Measurements from ENCODE around the gene CAPN13. TPM values are rescaled to one million over a fixed set of nuclear protein-coding genes. Genes with fewer than 3 reads are reported as not detected.

CAPN13 gene
- total RNA-seq, 1 donor: not detected

DNA sequence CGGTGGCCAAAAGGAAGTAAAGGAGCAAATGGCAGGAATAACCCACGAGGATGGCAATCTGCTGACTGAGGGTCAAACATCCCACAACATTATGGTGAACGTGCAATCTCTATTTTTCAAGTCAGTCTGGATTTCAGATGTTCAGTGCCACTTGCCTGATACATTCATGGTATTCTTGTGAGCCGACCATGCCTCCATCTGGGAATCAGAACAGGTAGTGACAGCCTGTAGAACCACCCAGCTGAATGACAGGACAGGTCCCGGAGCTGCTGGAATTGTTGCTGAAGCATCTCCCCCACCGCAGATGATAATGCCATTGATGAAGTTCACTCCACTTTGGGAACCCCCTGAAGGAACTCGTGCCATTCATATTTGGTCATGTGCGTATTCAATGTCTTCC, 123.2 kb downstream of the CAPN13 start:
- Histone ChIP-seq H3K27ac (ENCODE audit: low read depth, low read length) (no peak overlapping the region), H3K4me3 (ENCODE audit: insufficient read depth, low read length) (no peak overlapping the region), H3K27me3 (ENCODE audit: insufficient read depth, low read length) (no peaks in the 10 kb centered on the region), H2AFZ (ENCODE audit: low read length) (no peak overlapping the region), H3K4me1 (ENCODE audit: insufficient read depth, low read length) (no peaks in the 10 kb centered on the region), H3K79me2 (ENCODE audit: insufficient read depth, low read length) (no peaks in the 10 kb centered on the region), H3K36me3 (ENCODE audit: insufficient read depth, low read length) (no peaks in the 10 kb centered on the region), H4K20me1 (ENCODE audit: insufficient read depth, low read length) (no peaks in the 10 kb centered on the region), H3K4me2 (ENCODE audit: insufficient read depth, low read length) (no peak overlapping the region), H3K9me3 (ENCODE audit: low read depth, low read length) (no peaks in the 10 kb centered on the region)
- DNase-seq (ENCODE audit: insufficient read length, low spot score, missing footprints): no peak
- TF ChIP-seq, protein P1, sequence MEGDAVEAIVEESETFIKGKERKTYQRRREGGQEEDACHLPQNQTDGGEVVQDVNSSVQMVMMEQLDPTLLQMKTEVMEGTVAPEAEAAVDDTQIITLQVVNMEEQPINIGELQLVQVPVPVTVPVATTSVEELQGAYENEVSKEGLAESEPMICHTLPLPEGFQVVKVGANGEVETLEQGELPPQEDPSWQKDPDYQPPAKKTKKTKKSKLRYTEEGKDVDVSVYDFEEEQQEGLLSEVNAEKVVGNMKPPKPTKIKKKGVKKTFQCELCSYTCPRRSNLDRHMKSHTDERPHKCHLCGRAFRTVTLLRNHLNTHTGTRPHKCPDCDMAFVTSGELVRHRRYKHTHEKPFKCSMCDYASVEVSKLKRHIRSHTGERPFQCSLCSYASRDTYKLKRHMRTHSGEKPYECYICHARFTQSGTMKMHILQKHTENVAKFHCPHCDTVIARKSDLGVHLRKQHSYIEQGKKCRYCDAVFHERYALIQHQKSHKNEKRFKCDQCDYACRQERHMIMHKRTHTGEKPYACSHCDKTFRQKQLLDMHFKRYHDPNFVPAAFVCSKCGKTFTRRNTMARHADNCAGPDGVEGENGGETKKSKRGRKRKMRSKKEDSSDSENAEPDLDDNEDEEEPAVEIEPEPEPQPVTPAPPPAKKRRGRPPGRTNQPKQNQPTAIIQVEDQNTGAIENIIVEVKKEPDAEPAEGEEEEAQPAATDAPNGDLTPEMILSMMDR (IDR thresholded peaks at IDR 0.05; ENCODE audit: extremely low read depth, low read depth, low read length): no peak

DNA sequence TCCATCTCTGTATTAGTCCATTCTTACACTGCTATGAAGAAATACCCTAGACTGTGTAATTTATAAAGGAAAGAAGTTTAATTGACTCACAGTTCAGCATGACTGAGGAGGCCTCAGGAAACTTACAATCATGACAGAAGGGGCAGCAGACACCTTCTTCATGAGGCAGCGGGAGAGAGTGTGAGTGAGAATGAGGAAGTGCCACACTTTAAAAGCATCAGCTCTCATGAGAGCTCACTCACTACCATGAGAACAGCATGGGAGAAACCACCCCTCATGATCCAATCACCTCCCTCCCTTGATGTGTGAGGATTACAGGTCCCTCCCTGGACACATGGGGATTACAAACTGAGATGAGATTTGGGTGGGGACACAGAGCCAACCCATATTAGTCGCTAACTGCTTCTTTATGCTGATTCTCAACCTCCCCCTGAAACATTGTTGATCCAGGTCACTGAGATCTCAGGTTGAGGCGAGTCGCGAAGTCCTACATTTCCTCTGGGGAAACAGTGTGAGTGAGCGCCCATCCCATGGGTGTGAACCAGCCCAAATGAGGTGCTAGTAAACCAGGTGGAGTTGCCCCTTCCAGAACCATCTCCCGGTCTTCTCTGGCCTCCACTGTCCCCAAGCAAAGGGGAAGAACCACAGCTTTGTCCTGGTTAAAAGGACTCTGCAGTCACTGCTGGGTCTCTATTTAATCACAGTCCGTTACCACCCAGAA, 123.8 kb downstream of the CAPN13 start:
- no peaks in the 10 kb centered on the region for H4K20me1 ChIP-seq (ENCODE audit: insufficient read depth, low read length)
- no peak overlapping the region for H3K27ac ChIP-seq (ENCODE audit: low read depth, low read length)
- no peak overlapping the region for H2AFZ ChIP-seq (ENCODE audit: low read length)
- TF ChIP-seq, protein P1 (IDR thresholded peaks at IDR 0.05; ENCODE audit: extremely low read depth, low read depth, low read length): no peak
- H3K4me1 ChIP-seq (ENCODE audit: insufficient read depth, low read length): no peaks in the 10 kb centered on the region
- no peak overlapping the region for H3K4me3 ChIP-seq (ENCODE audit: insufficient read depth, low read length)
- H3K4me2 ChIP-seq (ENCODE audit: insufficient read depth, low read length): no peak overlapping the region
- DNase-seq (ENCODE audit: insufficient read length, low spot score, missing footprints): no peak
- H3K36me3 ChIP-seq (ENCODE audit: insufficient read depth, low read length): no peaks in the 10 kb centered on the region
- H3K79me2 ChIP-seq (ENCODE audit: insufficient read depth, low read length): no peaks in the 10 kb centered on the region
- H3K9me3 ChIP-seq (ENCODE audit: low read depth, low read length): no peaks in the 10 kb centered on the region
- no peaks in the 10 kb centered on the region for H3K27me3 ChIP-seq (ENCODE audit: insufficient read depth, low read length)

DNA sequence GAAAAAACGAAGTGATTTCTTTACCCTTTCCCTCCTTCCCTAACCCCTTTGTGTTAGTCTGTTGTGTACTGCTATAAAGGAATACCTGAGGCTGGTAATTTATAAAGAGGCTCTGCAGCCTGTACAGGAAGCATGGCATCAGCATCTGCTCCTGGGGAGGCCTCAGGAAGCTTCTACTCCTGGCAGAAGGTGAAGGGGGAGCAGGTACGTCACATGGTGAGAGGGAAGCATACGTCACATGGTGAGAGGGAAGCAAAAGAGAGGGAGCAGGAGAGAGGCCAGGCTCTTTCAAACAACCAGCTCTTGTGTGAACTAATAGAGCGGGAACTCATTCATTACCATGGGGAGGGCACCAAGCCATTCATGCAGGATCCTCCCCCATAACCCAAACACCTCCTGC, 126.2 kb downstream of the CAPN13 start:
- H3K4me1 ChIP-seq (ENCODE audit: insufficient read depth, low read length): no peaks in the 10 kb centered on the region
- H3K4me2 ChIP-seq (ENCODE audit: insufficient read depth, low read length): no peak overlapping the region
- no peaks in the 10 kb centered on the region for H4K20me1 ChIP-seq (ENCODE audit: insufficient read depth, low read length)
- no peak overlapping the region for H3K4me3 ChIP-seq (ENCODE audit: insufficient read depth, low read length)
- TF ChIP-seq, protein P1 (IDR thresholded peaks at IDR 0.05; ENCODE audit: extremely low read depth, low read depth, low read length): no peak
- no peaks in the 10 kb centered on the region for H3K36me3 ChIP-seq (ENCODE audit: insufficient read depth, low read length)
- H3K27me3 ChIP-seq (ENCODE audit: insufficient read depth, low read length): no peaks in the 10 kb centered on the region
- no peak overlapping the region for H2AFZ ChIP-seq (ENCODE audit: low read length)
- H3K27ac ChIP-seq (ENCODE audit: low read depth, low read length): no peak overlapping the region
- DNase-seq (ENCODE audit: insufficient read length, low spot score, missing footprints): no peak
- no peaks in the 10 kb centered on the region for H3K79me2 ChIP-seq (ENCODE audit: insufficient read depth, low read length)
- no peaks in the 10 kb centered on the region for H3K9me3 ChIP-seq (ENCODE audit: low read depth, low read length)

DNA sequence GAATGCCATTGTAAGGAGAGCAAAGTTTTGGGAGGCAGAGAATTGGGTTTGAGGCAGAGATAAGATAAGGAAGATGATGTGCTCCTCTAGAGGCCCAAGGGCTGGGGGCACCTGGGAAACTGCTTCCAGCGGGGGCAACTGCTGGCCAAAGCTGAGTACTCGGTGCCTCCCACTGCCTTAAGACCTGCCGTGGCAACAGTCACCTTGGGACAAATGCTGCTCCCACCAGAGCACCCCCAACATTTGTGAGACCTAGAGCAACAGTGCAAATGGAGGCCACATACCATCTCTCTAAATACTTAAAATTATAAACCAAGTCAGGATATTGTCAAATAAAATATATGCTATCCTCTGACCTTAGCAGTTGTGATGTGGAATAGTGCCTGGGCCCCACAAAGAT, 127.1 kb downstream of the CAPN13 start:
- Histone ChIP-seq H3K9me3 (ENCODE audit: low read depth, low read length) (no peaks in the 10 kb centered on the region), H3K36me3 (ENCODE audit: insufficient read depth, low read length) (no peaks in the 10 kb centered on the region), H3K27me3 (ENCODE audit: insufficient read depth, low read length) (no peaks in the 10 kb centered on the region), H3K4me1 (ENCODE audit: insufficient read depth, low read length) (no peaks in the 10 kb centered on the region), H4K20me1 (ENCODE audit: insufficient read depth, low read length) (no peaks in the 10 kb centered on the region), H3K4me3 (ENCODE audit: insufficient read depth, low read length) (no peak overlapping the region), H3K4me2 (ENCODE audit: insufficient read depth, low read length) (no peak overlapping the region), H3K79me2 (ENCODE audit: insufficient read depth, low read length) (no peaks in the 10 kb centered on the region), H2AFZ (ENCODE audit: low read length) (no peak overlapping the region), H3K27ac (ENCODE audit: low read depth, low read length) (no peak overlapping the region)
- DNase-seq (ENCODE audit: insufficient read length, low spot score, missing footprints): no peak
- TF ChIP-seq, protein P1 (IDR thresholded peaks at IDR 0.05; ENCODE audit: extremely low read depth, low read depth, low read length): no peak

Measured in osteoblast (primary cell).